Measurements from ENCODE around the gene SMARCA4. TPM values are rescaled to one million over a fixed set of nuclear protein-coding genes. Genes with fewer than 3 reads are reported as not detected.

The SMARCA4 gene
- total RNA-seq, 1 experiment from 2014 or later, result 261 TPM

DNA sequence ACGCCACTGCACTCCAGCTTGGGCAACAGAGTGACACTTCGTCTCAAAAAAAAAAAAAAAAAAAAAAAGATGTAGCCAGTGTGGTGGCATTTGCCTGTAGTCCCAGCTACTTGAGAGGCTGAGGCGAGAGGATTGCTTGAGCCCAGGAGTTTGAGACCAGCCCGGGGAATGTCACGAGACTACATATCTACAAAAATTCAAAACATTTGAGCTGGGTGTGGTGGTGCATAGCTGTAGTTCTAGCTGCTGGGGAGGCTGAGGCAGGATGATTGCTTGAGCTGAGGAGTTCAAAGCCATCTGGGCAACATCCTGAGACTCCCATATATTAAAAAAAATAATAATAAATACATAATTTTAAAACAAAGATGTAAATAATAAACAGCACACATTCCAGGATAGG is 46.6 kb downstream of the SMARCA4 start:
- no peak overlapping the region for H2AK5ac ChIP-seq (ENCODE audit: insufficient read length, low read length)
- no peak overlapping the region for H2BK12ac ChIP-seq (ENCODE audit: insufficient read length, low read depth, low read length)
- no peaks in the 10 kb centered on the region for H3K27me3 ChIP-seq (ENCODE audit: insufficient read depth, low read length)
- no peak overlapping the region for H4K5ac ChIP-seq (ENCODE audit: insufficient read length, low read depth, low read length)
- no peak overlapping the region for H3K23ac ChIP-seq (ENCODE audit: insufficient read length, low read depth, low read length)
- no peak overlapping the region for H2BK20ac ChIP-seq (ENCODE audit: low read depth, low read length, poor library complexity, severe bottlenecking)
- H4K20me1 ChIP-seq (ENCODE audit: control insufficient read depth, insufficient read depth, insufficient read length), result no peaks in the 10 kb centered on the region
- no peak overlapping the region for H2BK5ac ChIP-seq (ENCODE audit: insufficient read length, low read length)
- Mint-ChIP-seq H3K4me3 (no peak overlapping the region), H3K27me3 (ENCODE audit: low read depth) (no peaks in the 10 kb centered on the region), H3K27ac (no peak overlapping the region), H3K4me1 (no peaks in the 10 kb centered on the region), H3K9me3 (no peaks in the 10 kb centered on the region; a peak in 1 of 5 replicates), H3K36me3 (ENCODE audit: insufficient read depth in 1 of 3, low read depth in 3 of 3) (peaks cover 44 to 86% (median 83%) of the 10 kb centered on the region in 3 experiments; a peak in 6 of 7 replicates)
- DNase-seq, result no peak
- no peak overlapping the region for H3T11ph ChIP-seq (ENCODE audit: low read length)
- H3K9me3 ChIP-seq (ENCODE audit: control insufficient read depth, low read depth, low read length), result no peaks in the 10 kb centered on the region
- H3K4me1 ChIP-seq (ENCODE audit: insufficient read depth, low read length), result no peaks in the 10 kb centered on the region
- no peak overlapping the region for H2BK120ac ChIP-seq (ENCODE audit: low read depth, low read length, poor library complexity, severe bottlenecking)
- no peak overlapping the region for H3K9ac ChIP-seq (ENCODE audit: extremely low read depth, insufficient read length, low read length)
- H3K14ac ChIP-seq (ENCODE audit: insufficient read depth, low read length), result no peak overlapping the region
- H3K56ac ChIP-seq (ENCODE audit: insufficient read length, low read depth, low read length), result no peak overlapping the region
- TF ChIP-seq, protein P1, sequence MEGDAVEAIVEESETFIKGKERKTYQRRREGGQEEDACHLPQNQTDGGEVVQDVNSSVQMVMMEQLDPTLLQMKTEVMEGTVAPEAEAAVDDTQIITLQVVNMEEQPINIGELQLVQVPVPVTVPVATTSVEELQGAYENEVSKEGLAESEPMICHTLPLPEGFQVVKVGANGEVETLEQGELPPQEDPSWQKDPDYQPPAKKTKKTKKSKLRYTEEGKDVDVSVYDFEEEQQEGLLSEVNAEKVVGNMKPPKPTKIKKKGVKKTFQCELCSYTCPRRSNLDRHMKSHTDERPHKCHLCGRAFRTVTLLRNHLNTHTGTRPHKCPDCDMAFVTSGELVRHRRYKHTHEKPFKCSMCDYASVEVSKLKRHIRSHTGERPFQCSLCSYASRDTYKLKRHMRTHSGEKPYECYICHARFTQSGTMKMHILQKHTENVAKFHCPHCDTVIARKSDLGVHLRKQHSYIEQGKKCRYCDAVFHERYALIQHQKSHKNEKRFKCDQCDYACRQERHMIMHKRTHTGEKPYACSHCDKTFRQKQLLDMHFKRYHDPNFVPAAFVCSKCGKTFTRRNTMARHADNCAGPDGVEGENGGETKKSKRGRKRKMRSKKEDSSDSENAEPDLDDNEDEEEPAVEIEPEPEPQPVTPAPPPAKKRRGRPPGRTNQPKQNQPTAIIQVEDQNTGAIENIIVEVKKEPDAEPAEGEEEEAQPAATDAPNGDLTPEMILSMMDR (conservative IDR thresholded peaks at IDR 0.05), result no peak
- no peak overlapping the region for H4K91ac ChIP-seq (ENCODE audit: insufficient read length, low read depth, low read length)
- H3K18ac ChIP-seq (ENCODE audit: insufficient read length, low read depth, low read length), result no peak overlapping the region
- H2AFZ ChIP-seq (ENCODE audit: low read length), result no peak overlapping the region
- H3K79me1 ChIP-seq (ENCODE audit: insufficient read depth, low read depth, low read length, poor library complexity, severe bottlenecking), result no peaks in the 10 kb centered on the region
- H3K79me2 ChIP-seq (ENCODE audit: insufficient read depth, low read length), result no peaks in the 10 kb centered on the region
- WGBS (ENCODE audit: extremely low coverage, insufficient read length, low lambda C conversion rate), result no CpG with 5 or more reads among the region's 5 CpGs
- no peaks in the 10 kb centered on the region for H3K23me2 ChIP-seq (ENCODE audit: insufficient read length, low read depth, low read length, poor library complexity, severe bottlenecking)
- no peak overlapping the region for H4K8ac ChIP-seq (replicated peaks; ENCODE audit: insufficient read length, low read depth, low read length)
- H3K4ac ChIP-seq (ENCODE audit: low read depth, low read length), result no peak overlapping the region
- no peak overlapping the region for H3K27ac ChIP-seq (ENCODE audit: insufficient read length, low read depth, low read length)
- no peak overlapping the region for H2BK15ac ChIP-seq (ENCODE audit: low read depth, low read length)
- no peak overlapping the region for H3K4me2 ChIP-seq (ENCODE audit: insufficient read depth, insufficient read length, low read length)
